Mammary epithelial cell (primary cell): ENCODE data around the gene PAM.
"Not testable (repeated sequence)": the region's sequence is repeated elsewhere in the genome, so short reads cannot be mapped to it uniquely, and the experiment has no call there.

ENCODE experiments used
- EZH2 ChIP-seq: IDR thresholded peaks from 2 replicates; pipeline ENCODE4 v1.6.1; 2012; ENCODE audit warnings: low read length, inconsistent platforms, borderline replicate concordance
- TF ChIP-seq, protein P1 (sequence below), 2 donors: IDR thresholded peaks in 1 of 2; conservative IDR thresholded peaks in 1 of 2; 2 replicates each; pipeline ENCODE4 v1.5.1; 2011 to 2012; ENCODE audit warnings: inconsistent platforms in 2 of 2, low read length in 2 of 2, mild to moderate bottlenecking in 2 of 2, control low read depth in 1 of 2, low read depth in 1 of 2; ENCODE audit not compliant: insufficient read depth in 1 of 2; ENCODE audit errors: extremely low read depth in 1 of 2

DNA sequence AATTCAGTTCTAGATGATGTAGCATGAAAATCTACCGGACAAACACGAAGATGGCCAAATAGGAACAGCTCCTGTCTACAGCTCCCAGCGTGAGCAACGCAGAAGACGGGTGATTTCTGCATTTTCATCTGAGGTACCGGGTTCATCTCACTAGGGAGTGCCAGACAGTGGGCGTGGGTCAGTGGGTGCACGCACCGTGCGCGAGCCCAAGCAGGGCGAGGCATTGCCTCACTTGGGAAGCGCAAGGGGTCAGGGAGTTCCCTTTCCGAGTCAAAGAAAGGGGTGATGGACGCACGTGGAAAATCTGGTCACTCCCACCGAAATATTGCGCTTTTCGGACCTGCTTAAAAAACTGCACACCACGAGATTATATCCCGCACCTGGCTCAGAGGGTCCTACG lies 291.6 kb downstream of the PAM start:
- TF ChIP-seq EZH2: not testable (repeated sequence)
- TF ChIP-seq, protein P1, sequence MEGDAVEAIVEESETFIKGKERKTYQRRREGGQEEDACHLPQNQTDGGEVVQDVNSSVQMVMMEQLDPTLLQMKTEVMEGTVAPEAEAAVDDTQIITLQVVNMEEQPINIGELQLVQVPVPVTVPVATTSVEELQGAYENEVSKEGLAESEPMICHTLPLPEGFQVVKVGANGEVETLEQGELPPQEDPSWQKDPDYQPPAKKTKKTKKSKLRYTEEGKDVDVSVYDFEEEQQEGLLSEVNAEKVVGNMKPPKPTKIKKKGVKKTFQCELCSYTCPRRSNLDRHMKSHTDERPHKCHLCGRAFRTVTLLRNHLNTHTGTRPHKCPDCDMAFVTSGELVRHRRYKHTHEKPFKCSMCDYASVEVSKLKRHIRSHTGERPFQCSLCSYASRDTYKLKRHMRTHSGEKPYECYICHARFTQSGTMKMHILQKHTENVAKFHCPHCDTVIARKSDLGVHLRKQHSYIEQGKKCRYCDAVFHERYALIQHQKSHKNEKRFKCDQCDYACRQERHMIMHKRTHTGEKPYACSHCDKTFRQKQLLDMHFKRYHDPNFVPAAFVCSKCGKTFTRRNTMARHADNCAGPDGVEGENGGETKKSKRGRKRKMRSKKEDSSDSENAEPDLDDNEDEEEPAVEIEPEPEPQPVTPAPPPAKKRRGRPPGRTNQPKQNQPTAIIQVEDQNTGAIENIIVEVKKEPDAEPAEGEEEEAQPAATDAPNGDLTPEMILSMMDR (conservative IDR thresholded peaks at IDR 0.05 in 1 of 2, IDR thresholded peaks at IDR 0.05 in 1 of 2; ENCODE audit: extremely low read depth in 1 of 2, insufficient read depth in 1 of 2, low read depth in 1 of 2, low read length in 2 of 2): not testable (repeated sequence)
